GM19023 (cell line): Measurements from ENCODE around the gene CDRT15.
"Not testable (repeated sequence)": the region's sequence is repeated elsewhere in the genome, so short reads cannot be mapped to it uniquely, and the experiment has no call there.

Source experiments
- ATAC-seq: cut with Tn5 transposase; IDR thresholded peaks from one replicate; pipeline ENCODE4 v1.9.1; 2021; ENCODE audit warnings: mild to moderate bottlenecking, moderate library complexity; ENCODE audit not compliant: unreplicated experiment

CDRT15 gene

GRCh38 chr17:14190774-14191173, 45.9 kb downstream of the CDRT15 start:
- not testable (repeated sequence) for ATAC-seq

DNA sequence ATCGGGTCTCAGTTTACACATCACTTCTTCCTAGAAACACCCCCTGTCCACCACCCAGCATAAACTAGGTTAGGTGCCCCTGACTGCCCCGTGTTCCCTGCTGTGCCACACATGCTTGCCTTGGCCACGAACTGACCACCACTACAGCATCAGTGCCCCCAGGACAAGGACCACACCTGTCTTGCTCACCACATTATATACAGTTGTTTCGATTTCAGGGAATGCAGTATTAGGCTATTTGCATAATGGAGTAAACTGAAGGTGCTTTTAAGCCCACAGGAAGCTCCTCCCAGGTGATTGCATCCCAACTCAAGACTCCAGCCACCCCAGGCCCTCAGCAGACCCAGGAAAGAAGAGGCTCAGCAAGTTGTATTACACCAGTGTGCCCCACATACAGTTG, 50.2 kb downstream of the CDRT15 start:
- ATAC-seq: not testable (repeated sequence)
